Measurements from ENCODE around the gene GPD1.
A peak's percentile ranks its signal among the peaks of the same experiment; 100 is the strongest.

The GPD1 gene

DNA sequence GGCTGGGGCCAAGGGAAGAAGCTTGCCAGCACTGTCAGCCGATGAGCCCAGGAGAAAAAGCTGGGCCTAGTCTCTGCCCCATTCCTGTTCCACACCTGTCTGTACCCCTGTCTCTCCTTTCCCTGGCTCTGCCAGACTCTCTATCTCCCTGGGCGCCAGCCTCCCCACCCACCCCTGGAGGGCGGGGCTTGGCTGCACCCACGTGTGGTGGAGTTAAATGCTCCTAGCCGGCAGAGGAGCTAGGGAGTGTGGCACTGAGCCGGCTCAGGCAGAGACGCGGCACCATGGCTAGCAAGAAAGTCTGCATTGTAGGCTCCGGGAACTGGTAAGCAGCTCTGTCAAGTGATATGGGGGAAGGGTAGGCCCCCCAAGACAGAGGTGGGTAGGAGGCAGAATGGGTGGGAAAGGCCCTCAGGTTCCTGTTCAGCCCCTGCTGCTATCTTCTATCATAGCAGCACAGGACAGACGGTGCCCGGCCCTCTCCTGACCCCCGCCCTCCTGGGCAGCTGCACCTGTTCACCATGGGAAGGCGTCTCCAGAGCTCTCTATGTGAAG, at the start of gene GPD1:
GPD1 (plus strand) TSS at position 242 of the 555 bp plus-strand sequence; CDS start at position 285, 43 bp downstream.
- DNase-seq = no peak

DNA sequence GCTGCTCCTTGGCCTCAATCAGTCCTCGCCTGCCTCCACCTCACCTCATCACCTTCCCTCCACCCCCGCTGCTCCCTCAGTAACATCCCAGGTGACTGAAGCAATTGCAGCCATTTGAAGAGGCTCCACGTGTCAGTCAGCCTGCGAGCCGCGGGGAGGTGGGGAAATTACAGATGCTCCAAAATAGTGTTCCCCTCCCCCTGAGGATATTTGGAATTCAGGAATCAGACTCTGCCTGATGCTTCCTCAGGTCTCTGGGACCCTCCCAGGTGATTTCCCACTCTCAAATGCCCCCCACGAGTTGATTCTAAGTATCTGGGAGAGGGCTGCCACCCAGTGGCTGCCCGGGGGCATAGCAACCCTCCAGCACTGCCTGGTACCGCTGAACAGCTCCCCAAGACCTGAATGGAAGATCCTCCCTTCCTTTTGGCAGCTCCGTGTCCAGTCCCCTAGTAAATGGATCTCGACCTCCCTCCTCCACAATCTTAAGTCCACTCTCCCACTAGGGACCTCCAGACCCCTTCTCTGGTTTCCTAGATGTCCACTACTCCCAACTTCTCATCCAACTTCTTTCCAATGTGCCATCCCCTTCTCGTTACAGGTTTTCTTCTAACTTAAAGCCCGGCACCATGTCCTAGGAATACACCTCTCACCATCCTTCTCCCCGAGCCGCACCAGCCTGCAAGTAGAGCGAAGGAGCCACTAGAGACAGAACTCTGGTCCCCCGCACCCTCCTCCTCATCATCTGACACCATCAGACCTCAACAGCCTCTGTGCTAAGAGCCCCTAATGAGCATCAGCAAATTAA, 47.8 kb upstream of the GPD1 start:
- peak; percentile 58 for DNase-seq

DNA sequence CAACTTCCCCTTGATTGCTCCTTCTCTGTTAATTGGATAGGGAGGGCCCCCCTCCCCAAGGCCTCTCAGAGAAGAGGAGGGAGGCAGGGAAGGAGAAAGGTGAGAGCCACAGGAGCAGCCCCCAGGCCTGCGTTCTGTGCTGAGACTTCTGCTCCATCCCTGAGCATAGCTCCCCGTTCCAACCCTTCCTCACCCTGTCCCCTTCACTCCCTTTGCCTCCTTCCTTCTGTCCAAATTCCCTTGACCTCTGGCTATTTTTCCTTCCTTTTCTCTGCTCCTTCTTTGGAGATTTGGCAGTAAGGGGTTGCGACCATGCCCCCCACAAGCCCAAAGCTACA, 47.2 kb upstream of the GPD1 start:
- DNase-seq = no peak

DNA sequence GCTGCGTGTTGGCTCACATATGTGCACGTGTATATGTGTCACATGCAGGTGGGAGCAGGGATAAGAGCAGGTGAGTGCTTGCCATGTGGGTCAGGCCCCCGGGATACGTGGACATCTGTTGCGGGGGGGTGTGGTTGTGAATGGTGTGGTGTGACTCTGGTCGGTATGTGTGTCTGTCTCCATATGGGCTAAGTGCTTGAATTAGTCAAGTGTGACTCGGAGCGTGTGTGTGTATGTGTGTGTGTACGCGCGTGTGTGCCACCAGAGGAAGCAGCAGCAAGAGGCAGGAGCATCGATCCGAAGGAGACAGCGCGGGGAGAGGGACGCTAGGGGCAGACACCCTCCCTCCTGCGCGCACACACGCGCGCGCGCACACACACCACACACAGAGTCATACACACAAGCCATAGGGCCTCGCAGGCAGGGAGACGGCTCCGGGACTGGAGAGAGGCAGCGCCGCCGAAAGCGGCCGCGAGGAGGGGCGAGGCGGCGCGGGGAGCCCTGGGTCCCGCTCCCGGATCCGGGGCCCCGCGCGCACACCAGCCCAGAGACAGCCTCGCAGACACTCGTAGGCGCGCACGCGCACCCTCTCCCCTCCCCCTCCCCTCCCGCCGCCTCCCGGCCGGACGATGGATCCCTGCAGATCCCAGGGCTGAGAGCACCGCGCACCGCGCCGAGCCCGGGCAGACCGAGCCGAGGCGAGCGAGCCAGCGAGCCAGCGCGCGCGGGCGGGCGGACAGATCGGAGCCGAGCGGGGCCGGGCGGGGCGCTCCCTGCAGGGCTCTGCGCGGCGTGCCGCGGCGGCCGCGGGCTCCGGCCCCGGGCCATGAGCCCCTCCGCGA, 46.6 kb upstream of the GPD1 start, which contains the start of gene ASIC1:
ASIC1 (plus strand) TSS at position 597 of the 842 bp plus-strand sequence. CDS start 1,171 bp downstream, outside the sequence.
- peak; percentile 38 to 47 for DNase-seq

DNA sequence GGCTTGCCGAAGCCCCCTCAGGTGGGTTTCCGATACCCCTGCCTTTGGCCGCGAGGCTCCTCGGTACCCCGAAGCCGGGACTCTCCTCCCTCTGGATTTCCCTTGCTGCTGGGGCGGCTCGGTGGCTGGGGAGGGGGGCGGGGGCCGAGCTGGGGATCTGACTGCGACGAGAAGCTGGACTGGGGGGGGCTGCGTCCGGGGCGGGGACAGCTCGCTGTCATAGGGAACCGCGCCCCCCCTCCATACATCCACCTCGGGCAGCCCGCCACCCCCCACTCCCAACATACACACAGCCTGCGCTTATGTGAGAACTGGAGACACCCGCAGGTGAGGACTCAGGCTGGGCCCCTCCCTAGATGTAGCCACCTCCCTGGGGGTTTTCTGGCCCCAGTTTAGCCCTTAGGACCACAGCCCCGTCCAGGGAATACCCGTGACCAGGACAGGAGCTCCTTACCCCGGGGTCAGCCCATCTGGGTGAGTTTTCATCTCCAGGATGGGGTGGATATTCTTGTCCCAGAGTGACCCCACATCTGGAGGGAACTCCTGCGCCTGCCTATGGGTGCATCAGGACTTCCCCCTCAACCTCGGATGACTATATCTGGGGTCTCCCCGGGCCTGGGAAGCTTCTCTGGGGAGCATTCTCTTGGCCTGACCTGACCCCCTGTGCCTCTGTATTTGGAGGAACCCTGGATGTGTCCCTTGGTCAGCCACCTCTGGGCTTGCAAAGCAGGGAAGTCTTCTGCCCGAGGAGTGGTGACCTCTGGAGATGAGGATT, 45.7 kb upstream of the GPD1 start:
- DNase-seq = no peak

DNA sequence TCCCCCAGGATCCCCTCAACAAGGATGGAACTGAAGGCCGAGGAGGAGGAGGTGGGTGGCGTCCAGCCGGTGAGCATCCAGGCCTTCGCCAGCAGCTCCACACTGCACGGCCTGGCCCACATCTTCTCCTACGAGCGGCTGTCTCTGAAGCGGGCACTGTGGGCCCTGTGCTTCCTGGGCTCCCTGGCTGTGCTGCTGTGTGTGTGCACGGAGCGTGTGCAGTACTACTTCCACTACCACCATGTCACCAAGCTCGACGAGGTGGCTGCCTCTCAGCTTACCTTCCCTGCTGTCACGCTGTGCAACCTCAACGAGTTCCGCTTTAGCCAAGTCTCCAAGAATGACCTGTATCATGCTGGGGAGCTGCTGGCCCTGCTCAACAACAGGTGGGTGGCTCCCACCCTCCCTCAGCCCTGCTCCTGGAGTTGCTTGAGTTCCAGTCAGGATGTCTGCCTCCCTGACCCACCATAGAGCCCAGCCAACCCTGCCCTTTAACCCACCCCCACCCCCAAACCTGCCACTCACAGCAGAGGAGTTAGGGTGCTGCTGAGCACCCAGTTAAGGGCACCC, 45.0 kb upstream of the GPD1 start:
- DNase-seq = no peak

DNA sequence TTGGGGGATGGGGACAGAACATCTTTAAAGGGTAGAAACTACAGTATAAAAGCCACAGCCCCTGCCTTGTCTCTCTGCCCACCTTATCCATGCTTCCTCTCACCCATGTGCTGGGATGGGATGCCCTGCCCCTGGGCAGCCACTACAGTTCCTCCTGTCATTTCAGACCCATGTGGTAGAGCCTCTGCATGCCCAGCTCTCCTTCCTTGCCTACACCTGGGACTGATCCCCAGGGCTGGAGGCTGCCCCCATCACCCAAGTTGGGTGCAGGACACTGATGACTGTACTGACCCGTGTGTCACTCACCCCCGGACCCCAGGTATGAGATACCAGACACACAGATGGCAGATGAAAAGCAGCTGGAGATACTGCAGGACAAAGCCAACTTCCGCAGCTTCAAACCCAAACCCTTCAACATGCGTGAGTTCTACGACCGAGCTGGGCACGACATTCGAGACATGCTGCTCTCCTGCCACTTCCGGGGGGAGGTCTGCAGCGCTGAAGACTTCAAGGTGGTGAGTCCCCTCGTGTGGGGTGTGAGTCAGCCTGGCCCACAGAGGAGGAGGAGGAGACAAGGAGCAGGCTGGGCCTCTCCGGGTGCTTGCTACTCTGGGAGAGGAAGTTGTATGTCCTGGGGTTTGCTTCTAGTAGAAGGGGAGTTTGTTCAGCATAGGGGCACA, 44.2 kb upstream of the GPD1 start:
- peak in 1 of 2 donors; percentile 37 for DNase-seq

DNA sequence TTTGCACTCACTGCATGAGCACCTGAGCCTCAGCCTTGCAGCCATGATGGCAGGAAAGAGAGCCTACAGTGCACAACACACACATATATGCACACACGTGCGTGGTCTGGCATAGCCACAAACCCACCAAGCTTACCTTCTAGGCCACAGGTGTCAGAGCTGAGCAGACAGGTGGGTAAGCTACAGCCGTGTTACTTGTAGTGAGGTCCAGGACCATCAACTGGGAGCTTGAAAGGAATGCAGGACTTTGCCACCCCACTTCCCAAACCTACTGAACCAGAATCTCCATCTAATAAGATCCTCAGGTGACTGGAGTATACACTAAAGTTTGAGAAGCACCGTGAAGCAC, 43.7 kb upstream of the GPD1 start:
- DNase-seq = no peak

DNA sequence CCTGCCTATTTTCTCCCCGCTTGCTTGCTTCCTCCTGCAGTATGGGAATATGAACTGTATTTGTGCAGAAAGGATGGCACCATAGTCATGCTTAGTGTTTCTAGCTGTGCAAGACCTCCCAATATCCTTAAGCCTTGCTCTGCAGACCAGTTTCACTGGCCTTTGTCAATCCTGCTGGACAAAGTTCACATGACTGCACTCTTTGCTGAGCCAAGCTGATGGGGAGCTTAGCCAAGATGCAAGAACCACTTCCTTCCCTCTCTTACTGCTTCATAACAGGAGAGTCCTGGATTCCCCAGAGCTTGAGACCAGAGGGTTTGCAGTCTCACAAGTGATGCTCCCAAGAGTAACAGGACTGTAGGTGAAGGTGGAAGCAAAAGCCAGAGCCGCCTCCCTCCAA, 42.6 kb upstream of the GPD1 start:
- DNase-seq = no peak

DNA sequence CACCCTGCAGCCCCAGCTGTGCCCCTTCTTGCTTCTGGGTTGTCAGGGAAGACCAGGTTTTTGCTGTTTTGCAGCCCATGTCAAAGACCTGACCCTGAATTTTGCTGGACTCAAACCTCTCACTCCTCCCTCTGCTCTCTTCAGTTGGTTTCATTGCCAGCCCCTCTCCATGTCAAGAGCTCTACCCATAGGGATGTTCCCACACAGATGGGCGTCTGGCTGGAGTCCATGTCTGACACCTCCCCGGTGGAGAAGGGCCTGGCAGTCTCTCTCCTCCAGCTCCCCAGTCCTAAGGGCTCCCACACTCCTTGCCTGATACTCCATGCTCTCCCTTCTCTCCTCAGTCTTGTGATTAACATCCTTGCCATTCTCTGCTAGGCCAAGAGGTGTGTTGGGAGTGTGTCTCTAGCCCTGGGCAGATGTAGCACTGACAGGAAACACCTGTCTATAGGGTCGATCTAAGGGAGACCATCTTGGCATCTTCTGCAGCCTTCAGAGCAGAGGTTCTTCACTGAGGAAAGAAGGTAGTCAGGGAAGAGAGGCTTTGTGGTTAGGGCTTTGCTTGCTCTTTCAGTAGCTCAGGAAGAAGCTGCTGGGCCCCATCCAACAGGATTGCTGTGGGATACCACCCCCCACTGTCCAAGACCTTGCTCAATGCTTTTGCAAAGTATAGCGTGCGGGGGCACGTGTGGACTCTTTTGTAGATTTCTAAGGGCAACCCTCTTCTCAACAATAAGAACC, 41.7 kb upstream of the GPD1 start:
- DNase-seq = no peak

DNA sequence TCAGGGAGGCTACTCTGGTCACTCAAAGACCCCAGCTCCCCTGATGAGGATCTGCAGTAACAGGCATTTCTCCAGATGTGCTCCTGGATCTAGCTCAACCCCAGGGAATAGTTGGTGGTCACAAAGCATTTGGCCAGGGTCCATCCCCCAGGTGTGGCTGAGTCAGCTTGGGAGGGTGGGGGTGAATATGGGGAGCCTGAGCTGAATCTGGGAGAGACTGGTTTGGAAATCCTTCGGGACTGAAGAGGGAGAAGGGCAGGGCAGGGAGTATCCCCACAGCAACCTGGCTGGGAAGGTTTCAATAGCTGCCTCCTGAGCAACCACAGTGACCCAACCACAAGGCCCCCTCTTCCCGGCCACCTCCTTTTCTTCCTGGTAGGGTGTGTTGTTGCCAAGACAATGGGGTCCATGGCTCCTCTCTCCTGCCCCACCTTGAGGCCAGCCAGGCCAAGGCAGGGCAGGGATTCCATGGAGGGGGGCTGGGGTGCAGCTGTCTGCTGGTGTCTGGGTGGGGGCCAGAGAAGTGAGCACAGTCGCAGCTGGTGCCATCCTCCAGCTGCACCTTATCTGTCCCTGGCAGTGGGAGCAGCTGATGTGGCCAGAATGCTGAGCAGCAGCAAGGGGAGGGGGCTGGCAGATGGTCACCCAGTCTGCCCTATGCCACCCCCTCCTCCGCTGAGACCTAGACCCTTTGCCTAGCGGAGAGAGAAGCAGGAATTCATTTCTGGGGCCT, 40.9 kb upstream of the GPD1 start:
- no peak for DNase-seq

DNA sequence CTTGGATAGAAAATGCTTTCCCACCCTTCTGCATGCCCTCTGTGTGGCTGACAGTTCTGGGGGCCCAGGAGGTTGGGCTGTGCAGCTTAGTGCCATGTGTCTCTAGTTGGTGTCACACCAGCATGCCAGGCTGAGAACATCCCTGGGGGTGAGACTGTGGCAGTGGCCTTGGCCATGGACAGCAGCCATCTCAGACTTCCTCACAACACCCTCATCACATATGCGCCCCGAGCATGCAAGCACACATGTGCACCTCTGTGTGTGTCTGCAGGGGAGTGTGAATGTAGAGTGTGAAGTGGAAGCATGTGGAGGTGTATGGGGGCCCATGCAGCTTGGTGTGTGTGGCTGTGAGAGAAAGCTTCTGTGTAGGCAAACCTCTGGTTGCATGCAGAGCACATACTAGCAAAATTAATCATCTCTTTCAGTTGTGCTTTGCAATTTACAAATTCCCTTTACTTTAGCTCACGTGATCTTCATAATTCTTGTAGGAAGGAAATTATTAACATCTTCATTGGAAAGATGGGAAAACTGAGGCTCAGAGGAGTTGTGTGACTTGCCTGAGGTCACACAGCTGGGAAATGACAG, 38.0 kb upstream of the GPD1 start:
- no peak for DNase-seq

DNA sequence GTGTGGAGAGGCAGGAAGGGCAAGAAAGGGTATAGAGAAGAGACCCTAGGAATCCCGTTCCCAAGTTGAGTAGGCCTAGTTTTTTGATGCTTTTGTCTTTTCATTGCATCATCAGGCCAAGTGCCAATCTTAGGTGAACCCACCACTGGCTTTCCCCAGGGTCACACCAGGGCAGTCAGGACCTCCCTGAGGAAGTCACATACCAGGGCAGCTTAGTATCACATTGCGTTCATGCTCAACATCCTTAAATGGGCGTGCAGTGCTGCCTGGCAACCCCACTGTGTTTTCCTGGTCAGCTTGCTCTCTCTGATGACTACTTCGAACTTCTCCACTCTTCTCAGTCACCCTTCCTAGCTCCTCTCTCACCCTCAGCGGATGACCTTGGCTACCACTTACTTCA, 37.4 kb upstream of the GPD1 start:
- DNase-seq = no peak

DNA sequence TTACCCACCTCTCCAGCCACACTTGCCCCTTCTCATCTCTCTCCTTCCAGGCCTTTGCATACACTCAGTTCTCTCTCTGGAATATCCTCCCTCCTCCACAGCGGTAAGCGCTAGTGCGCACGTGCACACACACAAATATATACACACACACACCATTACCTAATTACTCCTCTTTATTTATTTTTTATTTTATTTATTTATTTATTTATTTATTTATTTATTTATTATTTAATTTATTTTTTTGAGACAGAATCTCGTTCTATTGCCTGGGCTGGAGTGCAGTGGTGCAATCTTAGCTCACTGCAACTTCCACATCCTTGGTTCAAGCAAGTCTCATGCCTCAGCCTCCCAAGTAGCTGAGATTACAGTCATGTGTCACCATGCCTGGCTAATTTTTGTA, 34.7 kb upstream of the GPD1 start:
- no peak for DNase-seq

DNA sequence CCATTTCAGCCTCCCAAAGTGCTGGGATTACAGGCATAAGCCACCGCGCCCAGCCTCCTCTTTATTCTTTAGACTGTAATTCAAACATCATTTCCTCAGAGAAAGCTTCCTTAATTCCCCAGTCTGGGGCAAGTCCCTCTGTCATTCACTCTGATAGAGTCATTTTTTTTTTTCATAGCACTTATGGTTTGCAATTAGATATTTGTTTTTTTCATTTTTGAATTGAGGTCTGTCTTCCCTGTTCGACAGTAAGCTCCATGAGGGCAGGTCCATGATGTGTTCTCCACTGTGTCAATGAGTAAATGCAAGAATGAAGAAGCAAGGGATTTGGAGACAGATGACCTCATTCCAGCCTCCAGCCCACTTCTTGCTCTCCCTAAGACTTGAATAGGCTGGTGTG, 34.3 kb upstream of the GPD1 start:
- DNase-seq = no peak

DNA sequence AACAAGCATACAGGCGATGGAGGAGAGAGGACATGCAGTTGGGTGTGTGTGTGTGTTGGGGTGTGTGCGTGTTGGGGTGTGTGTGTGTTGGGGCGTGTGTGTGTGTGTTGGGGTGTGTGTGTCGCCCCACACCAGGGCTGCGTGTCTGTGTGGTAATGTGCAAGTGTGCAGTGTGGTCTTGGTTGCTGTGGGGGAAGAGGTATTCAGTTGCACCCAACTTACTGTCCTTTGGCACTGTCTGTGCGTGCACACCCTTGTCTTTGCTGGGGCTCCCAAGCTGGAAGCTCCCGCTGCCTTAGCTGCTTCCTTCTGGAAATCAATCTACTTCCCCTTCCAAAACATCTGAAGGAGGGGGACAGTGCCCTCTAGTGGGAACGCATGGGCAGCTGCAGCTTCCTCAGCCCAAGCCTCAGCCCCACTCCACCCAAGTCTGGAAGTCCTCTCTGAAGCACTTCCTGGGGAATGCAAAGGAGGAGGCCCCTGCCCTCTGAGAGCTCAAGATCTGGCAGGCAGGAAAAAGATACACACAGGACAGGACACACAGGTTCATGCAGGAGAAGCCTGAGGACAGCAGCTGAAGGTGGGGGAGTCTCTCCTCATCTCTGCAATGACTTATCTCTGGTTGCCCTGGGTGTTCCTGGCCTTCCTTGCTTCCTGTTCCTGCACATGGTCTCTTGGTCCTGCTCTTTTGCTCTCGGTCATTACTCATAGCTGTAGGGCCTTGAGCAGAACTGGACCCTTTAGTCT, 33.3 kb upstream of the GPD1 start:
- peak; percentile 61 to 70 for DNase-seq

DNA sequence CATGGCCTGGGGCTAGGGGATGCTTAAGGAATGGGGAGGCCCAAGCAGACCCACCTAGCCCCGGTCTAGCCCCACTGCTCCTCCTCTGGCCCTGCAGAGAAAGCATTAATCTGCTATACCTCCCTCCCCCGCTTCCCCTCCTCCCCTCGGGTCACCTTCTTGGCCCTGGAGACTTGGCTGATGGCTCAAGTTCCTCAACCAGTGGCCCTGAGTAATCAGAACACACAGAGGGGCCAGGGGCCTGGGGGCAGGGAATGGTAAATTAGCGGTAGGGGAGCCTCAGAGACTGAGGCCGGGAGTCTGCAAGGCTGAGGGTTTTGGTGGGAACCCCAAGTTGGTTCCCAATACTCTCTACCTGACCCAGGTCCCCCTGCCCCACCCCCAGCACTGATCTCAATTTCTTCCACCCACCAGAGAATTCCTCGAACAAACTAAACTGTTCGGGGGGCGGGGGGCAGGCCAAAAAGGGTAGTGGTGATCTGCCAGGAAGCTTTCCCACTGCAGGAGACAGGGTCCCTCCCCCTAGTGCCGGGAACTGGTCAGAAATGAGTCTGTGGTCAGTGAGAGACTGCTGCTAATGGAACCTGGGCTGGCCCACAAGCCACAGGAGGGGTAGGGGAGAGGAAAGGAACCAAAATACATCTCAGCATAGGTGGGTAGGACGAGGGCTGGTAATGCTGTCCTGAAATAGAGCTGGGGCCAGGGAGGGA, 31.5 kb upstream of the GPD1 start:
- no peak for DNase-seq

DNA sequence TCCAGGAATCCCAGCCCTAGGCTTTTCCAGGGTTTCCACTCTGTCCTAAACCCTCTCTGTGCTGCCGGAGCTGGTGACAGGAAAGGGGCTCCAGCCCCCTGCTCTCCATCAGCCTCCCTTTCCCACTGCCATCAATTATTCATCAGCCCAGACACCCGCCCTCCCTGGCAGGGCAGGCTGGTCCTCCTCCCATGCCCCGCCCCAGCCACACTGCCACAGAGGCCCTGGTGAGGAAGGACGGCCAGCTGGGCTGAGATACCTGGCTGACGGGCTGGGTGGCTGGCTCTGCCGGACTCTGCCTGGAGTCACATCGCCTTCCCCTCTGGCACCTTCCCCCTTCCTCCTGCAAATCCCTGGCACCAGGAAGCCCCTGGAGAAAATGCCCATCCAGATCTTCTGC, 30.6 kb upstream of the GPD1 start:
- DNase-seq = no peak

DNA sequence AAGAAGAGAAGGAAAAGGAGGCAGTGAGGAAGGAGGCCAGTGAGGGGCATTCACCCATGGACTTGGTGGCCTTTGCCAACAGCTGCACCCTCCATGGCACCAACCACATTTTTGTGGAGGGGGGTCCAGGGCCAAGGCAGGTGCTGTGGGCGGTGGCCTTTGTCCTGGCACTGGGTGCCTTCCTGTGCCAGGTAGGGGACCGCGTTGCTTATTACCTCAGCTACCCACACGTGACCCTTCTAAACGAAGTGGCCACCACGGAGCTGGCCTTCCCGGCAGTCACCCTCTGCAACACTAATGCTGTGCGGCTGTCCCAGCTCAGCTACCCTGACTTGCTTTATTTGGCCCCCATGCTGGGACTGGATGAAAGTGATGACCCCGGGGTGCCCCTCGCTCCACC, 30.1 kb upstream of the GPD1 start:
- no peak for DNase-seq

Measured in CD4-positive, alpha-beta T cell treated with Interleukin-4 for 1 hour (primary cell).